Heart right ventricle (tissue), 16 donors: ENCODE results near the gene LRMDA. TPM values are rescaled to one million over a fixed set of nuclear protein-coding genes. Genes with fewer than 3 reads are reported as not detected.

ENCODE experiments used
- ATAC-seq, 8 donors: fragments of 200-7000 bp; cut with Tn5 transposase; one replicate each; pipeline ENCODE4 v1.9.1; 2020; ENCODE audit warnings: mild to moderate bottlenecking in 8 of 8, moderate library complexity in 8 of 8, moderate number of reproducible peaks in 1 of 8
- DNase-seq, 2 donors: peaks; one replicate each; pipeline ENCODE4 v3.0.0-alpha.2; 2020
- H3K27ac ChIP-seq, 10 donors: fragments of 200-600 bp; sonication (generic) in 2 of 10; one replicate each; pipeline versions ENCODE4 v1.5.0 to v1.8.0; 2020 to 2022; ENCODE audit warnings: mild to moderate bottlenecking in 3 of 10
- H3K27me3 ChIP-seq, 7 donors: fragments of 200-600 bp; one replicate each; pipeline ENCODE4 v1.8.0; 2021 to 2022; ENCODE audit warnings: mild to moderate bottlenecking in 2 of 7
- H3K36me3 ChIP-seq, 9 donors: fragments of 200-600 bp; sonication (generic) in 1 of 9; one replicate each; pipeline versions ENCODE4 v1.5.0 to v1.8.0; 2020 to 2022; ENCODE audit warnings: mild to moderate bottlenecking in 2 of 9
- H3K4me1 ChIP-seq, 9 donors: fragments of 200-600 bp; sonication (generic) in 1 of 9; one replicate each; pipeline versions ENCODE4 v1.5.0 to v1.8.0; 2020 to 2022; ENCODE audit warnings: mild to moderate bottlenecking in 4 of 9
- H3K4me3 ChIP-seq, 10 donors: fragments of 200-600 bp; sonication (generic) in 2 of 10; one replicate each; pipeline versions ENCODE4 v1.5.0 to v1.8.0; 2020 to 2022; ENCODE audit warnings: mild to moderate bottlenecking in 7 of 10, moderate library complexity in 2 of 10
- H3K9me3 ChIP-seq, 11 donors: fragments of 200-600 bp in 10 of 11; sonication (generic) in 2 of 11; one replicate each; pipeline versions ENCODE4 v1.5.0 to v1.8.0; 2013 to 2022; ENCODE audit warnings: mild to moderate bottlenecking in 2 of 11, control low read depth in 1 of 11, moderate library complexity in 1 of 11
- WGBS, 2 donors: extraction: QIAGEN DNeasy Blood & Tissue Kit; methylation state at CpG; one replicate each; pipeline ENCODE4 v1.1.7; 2013; ENCODE audit warnings: inconsistent platforms in 1 of 2; 5-methylcytosine and 5-hydroxymethylcytosine counted together
- intact Hi-C, 10 donors: fragments of 100-400 bp; cut with DNase I; formaldehyde crosslinking; loops; one replicate each; pipeline versions ENCODE4 v1.11.1 to v1.14.2; 2022
- polyA plus RNA-seq, 2 donors: library from polyadenylated mRNA; stranded (reverse); fragments of 200-250 nt; gene quantifications; one replicate each; pipeline ENCODE4 v1.2.3, GENCODE V29; 2013
- total RNA-seq, 10 donors: library from RNA; stranded (reverse); fragmentation: NEBNext Ultra II Directional in 3 of 10; extraction: Animal tissue kit (Norgen Biotek cat#: 25700) in 3 of 10; gene quantifications; one replicate each; pipeline versions ENCODE4 v1.2.1 to v1.2.4, GENCODE V29; 2021 to 2023
- TF ChIP-seq, protein P1 (sequence below), 9 donors: fragments of 200-600 bp; sonication (generic) in 2 of 9; IDR thresholded peaks; one replicate each; pipeline versions ENCODE4 v1.5.0 to v1.8.0; 2021 to 2022; ENCODE audit warnings: antibody characterized with exemption in 9 of 9, mild to moderate bottlenecking in 5 of 9, moderate library complexity in 1 of 9
- donor health status: Arrhythmogenic right ventricular cardiomyopathy.
- donor health status: ischemic (EF 13 %, LVEDD 7.1; RV severe dilation, severe dysfunction).
- donor health status: healthy with polysubstance abuse.
- donor health status: DM: no; HTN: yes; CAD: no.
- donor health status: DM: no; HTN: no; CAD: no.
- donor health status: ischemic (EF 25% LVEDD 6.9; RV normal size, moderate dysfunction).
- donor health status: ischemic (EF 25% LVEDD 5.7; RV mildly dilated, moderate dysfunction).
- donor health status: healthy.
- donor health status: DM: yes; HTN: yes; CAD: no.
- donor health status: Ischemic cardiomyopathy.
- donor health status: ischemic (EF 35%, LVEDD 5.7; RV mildly dilated, moderate dysfunction).
- donor health status: nonischemic (EF 11% LVEDD 7.7; RV severe dilation, severe dysfunction).
- donor health status: DM: yes; HTN: yes; CAD: no.
- donor health status: PGD.
- donor health status: ischemic (EF 29% LVEDD 5.4; RV normal size, mild dysfunction).
- donor health status: nonischemic (EF 23%, LVEDD 6.1; RV moderate dilation, normal function).

The LRMDA gene
- total and polyA plus RNA-seq, 12 donors = 4.0 to 59.8 (median 12.7) TPM

DNA sequence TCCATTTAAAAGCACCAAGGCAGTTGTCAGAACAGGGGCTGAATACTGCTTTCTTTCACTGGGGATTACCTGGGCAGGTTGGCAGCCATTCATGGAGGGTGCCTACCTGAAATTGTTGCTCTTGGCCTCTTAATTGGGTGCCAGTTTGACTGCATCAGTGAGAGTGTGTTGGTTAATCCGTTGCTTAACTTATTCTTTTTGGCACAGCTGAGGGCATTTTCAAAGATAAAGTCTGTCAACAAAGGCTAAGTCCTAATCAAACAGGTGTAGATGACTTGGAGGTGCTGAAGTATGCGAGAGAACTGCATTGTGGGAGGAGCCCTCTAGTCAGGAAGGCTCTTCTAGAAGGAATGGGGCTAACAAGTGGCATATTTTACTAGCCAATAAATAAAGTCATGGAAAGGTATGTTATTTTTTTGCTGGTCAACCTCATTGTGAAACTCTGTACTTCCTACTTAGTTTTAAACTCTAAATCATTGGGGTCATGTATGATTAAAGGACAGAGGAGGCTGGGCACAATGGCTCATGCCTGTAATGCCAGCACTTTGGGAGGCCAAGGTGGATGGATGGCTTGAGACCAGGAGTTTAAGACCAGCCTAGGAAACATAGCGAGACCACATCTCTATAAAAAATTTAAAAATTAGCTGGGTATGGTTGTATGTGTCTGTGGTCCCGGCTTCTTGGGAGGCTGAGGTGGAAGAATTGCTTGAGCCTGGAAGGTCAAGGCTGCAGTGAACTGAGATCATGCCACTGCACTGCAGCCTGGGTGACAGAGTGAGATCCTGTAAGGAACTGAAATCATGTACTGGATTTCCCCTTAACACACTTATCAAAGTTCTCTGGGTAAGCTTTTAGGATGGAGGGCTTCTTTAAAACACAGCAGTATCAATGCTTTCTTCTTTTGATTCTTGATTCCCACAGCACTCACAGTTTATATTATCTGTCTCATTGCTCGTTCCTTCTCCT is 134.1 kb downstream of the LRMDA start:
- TF ChIP-seq, protein P1, sequence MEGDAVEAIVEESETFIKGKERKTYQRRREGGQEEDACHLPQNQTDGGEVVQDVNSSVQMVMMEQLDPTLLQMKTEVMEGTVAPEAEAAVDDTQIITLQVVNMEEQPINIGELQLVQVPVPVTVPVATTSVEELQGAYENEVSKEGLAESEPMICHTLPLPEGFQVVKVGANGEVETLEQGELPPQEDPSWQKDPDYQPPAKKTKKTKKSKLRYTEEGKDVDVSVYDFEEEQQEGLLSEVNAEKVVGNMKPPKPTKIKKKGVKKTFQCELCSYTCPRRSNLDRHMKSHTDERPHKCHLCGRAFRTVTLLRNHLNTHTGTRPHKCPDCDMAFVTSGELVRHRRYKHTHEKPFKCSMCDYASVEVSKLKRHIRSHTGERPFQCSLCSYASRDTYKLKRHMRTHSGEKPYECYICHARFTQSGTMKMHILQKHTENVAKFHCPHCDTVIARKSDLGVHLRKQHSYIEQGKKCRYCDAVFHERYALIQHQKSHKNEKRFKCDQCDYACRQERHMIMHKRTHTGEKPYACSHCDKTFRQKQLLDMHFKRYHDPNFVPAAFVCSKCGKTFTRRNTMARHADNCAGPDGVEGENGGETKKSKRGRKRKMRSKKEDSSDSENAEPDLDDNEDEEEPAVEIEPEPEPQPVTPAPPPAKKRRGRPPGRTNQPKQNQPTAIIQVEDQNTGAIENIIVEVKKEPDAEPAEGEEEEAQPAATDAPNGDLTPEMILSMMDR (IDR thresholded peaks at IDR 0.05) = no peak
- H3K4me3 ChIP-seq = no peak overlapping the region
- DNase-seq = no peak
- no peaks in the 10 kb centered on the region for H3K4me1 ChIP-seq
- no peaks in the 10 kb centered on the region for H3K36me3 ChIP-seq
- no peaks in the 10 kb centered on the region for H3K27me3 ChIP-seq
- intact Hi-C loops = no loop called here
- WGBS, 2 donors = 85 to 88% methylated on average over 5 of the region's 5 CpGs
- no peak for ATAC-seq
- peaks cover 0 to 16% (median 0%) of the 10 kb centered on the region in 11 donors for H3K9me3 ChIP-seq
- no peak overlapping the region for H3K27ac ChIP-seq

DNA sequence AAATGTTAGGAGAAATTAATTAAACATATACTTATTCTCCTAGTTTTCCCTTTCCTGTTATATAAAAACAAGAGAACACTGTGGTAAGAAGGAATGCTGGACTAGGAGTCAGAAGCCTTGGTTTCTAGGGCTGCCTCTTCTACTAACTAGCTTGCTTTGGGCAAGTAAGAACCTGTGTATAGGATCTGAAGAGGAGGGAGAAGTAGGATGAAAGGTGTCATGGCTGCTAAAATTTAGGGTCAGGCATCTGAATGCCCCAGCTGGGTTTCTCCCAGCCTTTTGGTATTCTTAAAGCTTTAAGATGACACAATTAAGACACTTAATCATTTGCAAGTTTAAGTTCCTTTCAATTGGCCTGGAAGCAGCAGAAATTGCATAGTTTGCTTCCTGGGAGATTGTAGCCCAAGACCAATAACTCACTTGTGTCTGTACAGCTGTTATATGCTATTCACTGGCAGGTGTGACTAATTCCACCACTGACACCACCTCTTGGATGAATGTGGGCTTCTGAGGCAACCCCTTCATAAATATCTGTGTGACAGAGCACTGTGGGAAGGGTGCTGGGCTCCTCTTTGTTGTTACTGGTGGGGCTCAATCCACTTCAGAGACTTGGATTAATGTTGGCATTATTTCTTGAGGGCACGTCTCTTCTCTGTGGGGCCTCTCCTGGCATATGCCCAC is 137.2 kb downstream of the LRMDA start:
- TF ChIP-seq, protein P1 (IDR thresholded peaks at IDR 0.05) = no peak
- H3K36me3 ChIP-seq = peaks cover 0 to 7% (median 0%) of the 10 kb centered on the region in 9 donors
- H3K4me3 ChIP-seq = no peak overlapping the region
- no peak for ATAC-seq
- DNase-seq = no peak
- peaks cover 0 to 43% (median 20%) of the 10 kb centered on the region in 11 donors for H3K9me3 ChIP-seq
- H3K27ac ChIP-seq = no peak overlapping the region
- H3K27me3 ChIP-seq = no peaks in the 10 kb centered on the region
- H3K4me1 ChIP-seq = no peaks in the 10 kb centered on the region
- intact Hi-C loops = no loop called here
- 94% methylated on average over 1 of the region's 1 CpG for WGBS, 2 donors

DNA sequence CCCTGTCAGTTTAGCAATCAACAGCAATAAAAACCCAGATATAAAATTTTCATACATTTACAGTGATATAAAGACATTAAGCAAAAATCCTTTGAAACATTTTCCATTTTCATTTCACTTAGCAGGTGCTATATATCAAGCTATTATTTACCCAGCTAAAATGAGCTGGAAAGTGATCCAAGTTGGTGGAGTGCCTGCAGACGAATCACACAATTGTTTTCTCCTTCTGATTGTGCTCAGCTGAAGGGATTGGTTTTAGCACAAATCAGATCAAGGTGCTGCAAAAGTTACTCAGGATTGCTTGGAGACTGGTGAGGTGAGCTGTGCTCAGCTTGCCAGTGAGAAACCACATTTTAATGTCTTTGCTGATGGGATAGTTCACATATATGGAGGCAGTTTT is 138.1 kb downstream of the LRMDA start:
- H3K9me3 ChIP-seq = peaks cover 0 to 45% (median 23%) of the 10 kb centered on the region in 11 donors
- DNase-seq (no peak), ATAC-seq (no peak)
- no peak overlapping the region for H3K27ac ChIP-seq
- TF ChIP-seq, protein P1 (IDR thresholded peaks at IDR 0.05) = no peak
- no peaks in the 10 kb centered on the region for H3K4me1 ChIP-seq
- H3K27me3 ChIP-seq = no peaks in the 10 kb centered on the region
- H3K36me3 ChIP-seq = peaks cover 0 to 7% (median 0%) of the 10 kb centered on the region in 9 donors
- intact Hi-C loops = no loop called here
- WGBS, 2 donors = 58 to 65% methylated on average over 1 of the region's 1 CpG
- H3K4me3 ChIP-seq = no peak overlapping the region

DNA sequence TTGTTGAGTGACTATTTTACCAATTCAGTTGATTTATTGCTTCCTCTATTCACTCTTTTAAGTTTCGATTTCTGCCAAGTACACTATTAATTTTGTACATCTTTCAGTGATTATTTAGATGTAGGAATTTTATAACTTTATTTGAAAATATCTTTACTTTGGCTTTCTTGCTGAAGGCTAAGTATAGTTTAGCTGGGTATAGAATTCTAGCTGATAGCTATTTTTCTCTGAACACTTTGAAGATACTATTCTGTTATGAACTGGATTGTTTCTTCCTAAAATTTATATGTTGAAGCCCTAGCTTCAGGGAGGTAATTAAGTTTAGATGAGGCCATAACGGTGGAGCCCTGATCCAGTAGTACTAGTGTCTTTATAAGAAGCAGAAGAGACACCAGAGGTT is 141.1 kb downstream of the LRMDA start:
- H3K9me3 ChIP-seq = peaks cover 0 to 52% (median 23%) of the 10 kb centered on the region in 11 donors
- WGBS, 2 donors = 94 to 99% methylated on average over 2 of the region's 2 CpGs

More for the DNA sequence above, 141.1 kb downstream of the LRMDA start:
- TF ChIP-seq, protein P1 (IDR thresholded peaks at IDR 0.05) = no peak
- DNase-seq = no peak
- no peak overlapping the region for H3K4me3 ChIP-seq
- peaks cover 0 to 7% (median 0%) of the 10 kb centered on the region in 9 donors for H3K36me3 ChIP-seq
- no peaks in the 10 kb centered on the region for H3K27me3 ChIP-seq
- intact Hi-C loops = no loop called here
- no peak overlapping the region for H3K27ac ChIP-seq
- no peaks in the 10 kb centered on the region for H3K4me1 ChIP-seq
- no peak for ATAC-seq
